GM12872 (cell line): ENCODE measurements around the gene NUP133.
A peak's percentile ranks its signal among the peaks of the same experiment; 100 is the strongest.

Source experiments
- TF ChIP-seq, protein P1 (sequence below): IDR thresholded peaks from 3 replicates; pipeline ENCODE4 v1.5.1; 2011; ENCODE audit warnings: low read depth, mild to moderate bottlenecking, low read length, moderate library complexity; ENCODE audit not compliant: insufficient read depth

Gene NUP133

DNA sequence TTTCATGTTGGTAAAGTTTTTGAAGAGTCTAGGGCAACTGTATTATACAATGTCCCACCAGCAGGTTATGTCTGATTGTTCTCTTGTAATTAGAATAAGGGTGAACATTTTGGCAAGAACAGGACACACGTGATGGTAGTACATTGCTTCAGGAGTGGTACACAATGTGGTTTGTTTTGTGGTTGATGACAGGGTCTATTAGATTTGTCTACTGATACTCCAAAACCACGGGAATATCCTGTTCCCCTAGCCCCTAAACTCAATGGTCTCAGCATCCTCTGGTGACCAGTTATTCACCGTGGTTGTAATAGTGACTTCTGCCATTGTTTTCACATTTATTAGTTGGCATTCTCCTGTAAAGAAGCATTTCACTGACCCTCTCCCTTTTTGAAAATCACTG lies 52.1 kb downstream of the NUP133 start:
- TF ChIP-seq, protein P1, sequence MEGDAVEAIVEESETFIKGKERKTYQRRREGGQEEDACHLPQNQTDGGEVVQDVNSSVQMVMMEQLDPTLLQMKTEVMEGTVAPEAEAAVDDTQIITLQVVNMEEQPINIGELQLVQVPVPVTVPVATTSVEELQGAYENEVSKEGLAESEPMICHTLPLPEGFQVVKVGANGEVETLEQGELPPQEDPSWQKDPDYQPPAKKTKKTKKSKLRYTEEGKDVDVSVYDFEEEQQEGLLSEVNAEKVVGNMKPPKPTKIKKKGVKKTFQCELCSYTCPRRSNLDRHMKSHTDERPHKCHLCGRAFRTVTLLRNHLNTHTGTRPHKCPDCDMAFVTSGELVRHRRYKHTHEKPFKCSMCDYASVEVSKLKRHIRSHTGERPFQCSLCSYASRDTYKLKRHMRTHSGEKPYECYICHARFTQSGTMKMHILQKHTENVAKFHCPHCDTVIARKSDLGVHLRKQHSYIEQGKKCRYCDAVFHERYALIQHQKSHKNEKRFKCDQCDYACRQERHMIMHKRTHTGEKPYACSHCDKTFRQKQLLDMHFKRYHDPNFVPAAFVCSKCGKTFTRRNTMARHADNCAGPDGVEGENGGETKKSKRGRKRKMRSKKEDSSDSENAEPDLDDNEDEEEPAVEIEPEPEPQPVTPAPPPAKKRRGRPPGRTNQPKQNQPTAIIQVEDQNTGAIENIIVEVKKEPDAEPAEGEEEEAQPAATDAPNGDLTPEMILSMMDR: no peak

GRCh38 chr1:229454056-229454455 lies 54.1 kb downstream of the NUP133 start:
- TF ChIP-seq, protein P1: no peak

- TF ChIP-seq, protein P1: peak; percentile 68
Observed at GRCh38 chr1:229452956-229453801, 55.0 kb downstream of the NUP133 start.

GRCh38 chr1:229448845-229449244 lies 59.3 kb downstream of the NUP133 start:
- TF ChIP-seq, protein P1: no peak

DNA sequence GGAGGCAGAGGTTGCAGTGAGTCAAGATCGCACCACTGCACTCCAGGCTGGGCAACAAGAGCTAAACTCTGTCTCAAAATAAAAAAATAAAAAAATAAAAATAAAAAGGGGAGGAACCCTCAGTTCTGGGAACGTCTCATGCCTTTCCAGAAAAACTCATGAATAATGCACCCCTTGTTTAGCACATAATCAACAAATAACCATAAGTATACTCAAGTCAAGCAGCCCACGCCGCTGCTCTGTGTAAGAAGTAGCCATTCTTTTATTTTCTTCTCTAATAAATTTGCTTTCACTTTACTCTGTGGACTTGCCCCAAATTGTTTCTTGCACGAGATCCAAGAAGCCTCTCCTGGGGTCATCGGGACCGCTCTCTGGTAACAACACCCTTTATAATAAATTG lies 59.8 kb downstream of the NUP133 start:
- TF ChIP-seq, protein P1: no peak

- TF ChIP-seq, protein P1: no peak
Observed at GRCh38 chr1:229447809-229448252, 60.3 kb downstream of the NUP133 start.

GRCh38 chr1:229445828-229446227 lies 62.3 kb downstream of the NUP133 start:
- TF ChIP-seq, protein P1: no peak
